ENCODE results near the gene SCGB1D2. TPM values are rescaled to one million over a fixed set of nuclear protein-coding genes. Genes with fewer than 3 reads are reported as not detected.
A peak's percentile ranks its signal among the peaks of the same experiment; 100 is the strongest.

The SCGB1D2 gene
- total RNA-seq, 6 experiments from 2014 or later: not detected

DNA sequence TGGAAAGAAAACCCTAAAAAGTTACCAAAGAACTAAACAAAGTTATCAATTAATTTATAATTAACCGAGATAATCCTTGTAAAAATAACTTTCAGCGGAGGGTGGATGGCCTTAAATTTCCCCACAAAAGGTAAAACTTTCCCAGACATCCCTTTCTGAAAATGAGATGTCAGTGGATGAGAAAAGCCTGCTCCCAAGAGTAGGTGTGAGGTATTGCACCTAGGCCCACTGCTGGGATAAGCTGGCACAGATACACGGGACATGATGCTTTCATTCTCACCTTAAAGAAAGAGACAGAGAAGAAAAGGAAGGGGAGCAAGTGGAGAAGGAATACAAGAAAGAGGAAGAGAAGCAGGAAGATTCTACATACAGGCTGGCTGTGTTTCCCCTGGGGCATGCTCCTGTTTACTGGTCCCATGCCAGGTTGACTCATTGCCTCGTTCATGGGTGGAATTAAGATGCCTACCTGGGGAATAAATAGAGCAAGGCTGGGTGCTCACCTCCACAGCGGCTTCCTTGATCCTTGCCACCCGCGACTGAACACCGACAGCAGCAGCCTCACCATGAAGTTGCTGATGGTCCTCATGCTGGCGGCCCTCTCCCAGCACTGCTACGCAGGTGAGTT lies 27.7 kb downstream of the SCGB1D2 start, which contains the start of gene SCGB2A2:
Gene SCGB2A2, plus strand, starts transcription at position 505 of the 625 bp plus-strand sequence. Its CDS starts 59 bp downstream, at position 564.
- H3K4me3 Mint-ChIP-seq: no peak within 1 kb of the TSS
- no peak within 1 kb of the TSS for H3K27ac Mint-ChIP-seq
- H3K27me3 Mint-ChIP-seq (ENCODE audit: insufficient read depth): peaks cover 23% of the 10 kb centered on the region

DNA sequence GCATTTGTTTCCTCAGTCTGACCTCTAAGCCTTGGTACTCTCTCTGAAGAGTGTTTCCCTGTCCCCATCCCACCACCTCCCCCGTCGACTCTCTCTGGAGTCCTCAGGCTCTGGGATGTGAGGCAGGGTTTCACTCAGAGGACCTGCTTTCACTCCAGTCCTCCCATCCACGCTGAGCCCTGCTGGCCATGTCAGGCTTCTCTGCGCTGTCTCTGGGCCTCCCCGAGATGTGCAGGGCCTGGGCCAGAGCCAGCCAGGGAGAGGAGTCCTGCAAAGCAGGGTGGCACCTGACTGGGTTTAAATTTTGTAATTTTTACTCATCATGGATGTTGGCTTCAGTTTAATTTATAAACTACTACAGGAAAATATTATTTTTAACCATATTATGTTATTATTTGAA lies 31.2 kb downstream of the SCGB1D2 start:
- no peak for TF ChIP-seq CTCF (IDR thresholded peaks at IDR 0.05)
- no peaks in the 10 kb centered on the region for H3K4me1 Mint-ChIP-seq (ENCODE audit: low read depth)
- no peaks in the 10 kb centered on the region for H3K36me3 Mint-ChIP-seq (ENCODE audit: low read depth)
- no peak overlapping the region for H3K4me3 Mint-ChIP-seq
- no peaks in the 10 kb centered on the region for H3K9me3 Mint-ChIP-seq
- H3K27ac Mint-ChIP-seq: no peak overlapping the region
- no peak for DNase-seq
- H3K27me3 Mint-ChIP-seq (ENCODE audit: insufficient read depth): peaks cover 24% of the 10 kb centered on the region

More for the DNA sequence above, 27.7 kb downstream of the SCGB1D2 start, which contains the start of gene SCGB2A2:
- DNase-seq: no peak
- Mint-ChIP-seq H3K36me3 (ENCODE audit: low read depth) (no peaks in the 10 kb centered on the region), H3K9me3 (no peaks in the 10 kb centered on the region), H3K4me1 (ENCODE audit: low read depth) (peaks cover 7% of the 10 kb centered on the region; the same call in 1 of the 2 replicates)
- TF ChIP-seq CTCF (IDR thresholded peaks at IDR 0.05): peak; percentile 57

DNA sequence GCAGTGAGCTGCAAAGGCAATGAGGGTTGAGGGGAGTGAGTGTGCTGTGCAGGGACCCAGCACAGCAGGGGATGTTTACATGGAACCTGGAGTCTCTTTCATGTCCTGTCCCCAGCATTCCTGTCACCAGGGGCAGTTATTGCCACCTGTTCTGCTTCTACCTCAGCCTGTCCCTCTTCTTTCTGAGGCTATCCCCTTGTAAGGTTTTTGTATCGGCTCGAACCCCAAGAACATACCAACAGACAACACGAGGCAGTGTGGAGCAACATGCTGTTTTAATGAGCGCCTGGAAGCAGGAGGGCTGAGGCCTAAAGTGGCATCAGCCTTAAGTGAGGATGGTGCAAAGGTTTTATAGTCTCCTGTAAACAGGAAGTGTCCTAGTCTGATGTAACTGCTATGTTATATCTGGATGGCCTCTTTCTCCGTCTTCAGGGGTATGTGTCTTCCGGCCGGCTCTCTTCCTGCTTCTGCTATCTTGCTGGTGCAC lies 31.8 kb downstream of the SCGB1D2 start:
- no peak for DNase-seq
- Mint-ChIP-seq H3K36me3 (ENCODE audit: low read depth) (no peaks in the 10 kb centered on the region), H3K27ac (no peak overlapping the region), H3K4me3 (no peak overlapping the region), H3K27me3 (ENCODE audit: insufficient read depth) (peaks cover 23% of the 10 kb centered on the region), H3K4me1 (ENCODE audit: low read depth) (no peaks in the 10 kb centered on the region), H3K9me3 (no peaks in the 10 kb centered on the region)
- TF ChIP-seq CTCF (IDR thresholded peaks at IDR 0.05): no peak

- no peak overlapping the region for H3K4me3 Mint-ChIP-seq
- H3K9me3 Mint-ChIP-seq: 0 out of 2 replicates have a peak, but pooled peaks cover 4% of the 10 kb centered on the region
- 0 out of 2 replicates have a peak, but pooled peaks cover under 1% of the 10 kb centered on the region for H3K27me3 Mint-ChIP-seq (ENCODE audit: insufficient read depth)
- no peaks in the 10 kb centered on the region for H3K4me1 Mint-ChIP-seq (ENCODE audit: low read depth)
- TF ChIP-seq CTCF (IDR thresholded peaks at IDR 0.05): no peak
- DNase-seq: no peak
- H3K27ac Mint-ChIP-seq: no peak overlapping the region
- no peaks in the 10 kb centered on the region for H3K36me3 Mint-ChIP-seq (ENCODE audit: low read depth)
Measured at GRCh38 chr11:62280452-62280851, 38.4 kb downstream of the SCGB1D2 start.

Other genes starting within 250 kb of the SCGB1D2 start
- 10 to 100 TPM; 32.3 to 60.0 (median 54.1) TPM for gene INCENP, start 118.2 kb upstream of the SCGB1D2 start, total RNA-seq (2021; fragmentation: NEBNext Ultra II Directional; extraction: Animal tissue kit (Norgen Biotek cat#: 25700))
- not detected for gene SCGB1D1, start 52.0 kb upstream of the SCGB1D2 start, total RNA-seq (2021; fragmentation: NEBNext Ultra II Directional; extraction: Animal tissue kit (Norgen Biotek cat#: 25700))
- not detected for gene SCGB2A1, start 33.6 kb upstream of the SCGB1D2 start, total RNA-seq (2021; fragmentation: NEBNext Ultra II Directional; extraction: Animal tissue kit (Norgen Biotek cat#: 25700))
- not detected for gene SCGB2A2, start 27.9 kb downstream of the SCGB1D2 start, total RNA-seq (2021; fragmentation: NEBNext Ultra II Directional; extraction: Animal tissue kit (Norgen Biotek cat#: 25700))
- gene SCGB1D4, start 56.8 kb downstream of the SCGB1D2 start, total RNA-seq (2021; fragmentation: NEBNext Ultra II Directional; extraction: Animal tissue kit (Norgen Biotek cat#: 25700)): not detected
- gene ASRGL1, start 95.2 kb downstream of the SCGB1D2 start, total RNA-seq (2021; fragmentation: NEBNext Ultra II Directional; extraction: Animal tissue kit (Norgen Biotek cat#: 25700)): under 1 TPM; 0.36 to 0.55 (median 0.49) TPM
- gene SCGB1A1, start 176.8 kb downstream of the SCGB1D2 start, total RNA-seq (2021; fragmentation: NEBNext Ultra II Directional; extraction: Animal tissue kit (Norgen Biotek cat#: 25700)): not detected